GM21717 (cell line): ENCODE data around the gene DHRS9.

Experiments
- ATAC-seq: cut with Tn5 transposase; IDR thresholded peaks from one replicate; pipeline ENCODE4 v1.9.1; 2021; ENCODE audit warnings: mild to moderate bottlenecking, moderate library complexity; ENCODE audit not compliant: unreplicated experiment

The DHRS9 gene

DNA sequence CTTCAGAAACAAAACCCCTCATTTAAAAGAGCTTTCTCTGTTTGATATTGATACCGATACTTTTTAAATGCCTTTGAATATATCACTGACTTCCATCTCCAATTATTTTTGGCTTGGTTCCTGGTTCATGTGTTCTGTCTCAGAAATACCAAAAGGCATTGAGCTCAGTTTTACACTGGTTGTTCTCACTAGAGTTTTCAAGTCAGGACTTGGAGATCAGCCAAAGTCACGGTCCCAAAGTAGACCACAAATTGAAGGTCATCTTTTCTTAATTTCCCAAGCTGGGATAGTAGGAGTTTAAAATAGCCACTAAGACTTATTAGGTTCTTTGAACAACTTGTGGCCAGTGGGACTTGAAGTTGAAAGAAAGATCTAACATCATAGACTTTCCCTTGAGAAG lies 24.2 kb downstream of the DHRS9 start:
- no peak for ATAC-seq

DNA sequence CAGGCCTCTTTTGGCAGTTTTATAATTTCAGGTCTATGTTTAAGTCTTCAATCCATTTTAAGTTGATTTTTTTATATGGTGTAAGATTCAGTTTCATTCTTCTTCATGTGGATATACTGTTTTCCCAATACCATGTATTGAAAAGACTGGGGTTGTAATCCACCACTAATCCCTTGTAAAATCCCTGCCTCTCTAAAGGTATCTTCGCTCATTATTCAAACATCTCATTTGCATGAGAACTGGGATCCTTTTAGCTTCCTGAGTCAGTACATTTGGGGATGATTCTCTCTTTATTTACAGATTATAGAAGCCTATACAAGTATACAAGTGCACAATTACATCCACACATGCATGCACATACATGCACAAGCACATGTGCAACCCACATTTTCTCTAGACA lies 25.3 kb downstream of the DHRS9 start:
- no peak for ATAC-seq

DNA sequence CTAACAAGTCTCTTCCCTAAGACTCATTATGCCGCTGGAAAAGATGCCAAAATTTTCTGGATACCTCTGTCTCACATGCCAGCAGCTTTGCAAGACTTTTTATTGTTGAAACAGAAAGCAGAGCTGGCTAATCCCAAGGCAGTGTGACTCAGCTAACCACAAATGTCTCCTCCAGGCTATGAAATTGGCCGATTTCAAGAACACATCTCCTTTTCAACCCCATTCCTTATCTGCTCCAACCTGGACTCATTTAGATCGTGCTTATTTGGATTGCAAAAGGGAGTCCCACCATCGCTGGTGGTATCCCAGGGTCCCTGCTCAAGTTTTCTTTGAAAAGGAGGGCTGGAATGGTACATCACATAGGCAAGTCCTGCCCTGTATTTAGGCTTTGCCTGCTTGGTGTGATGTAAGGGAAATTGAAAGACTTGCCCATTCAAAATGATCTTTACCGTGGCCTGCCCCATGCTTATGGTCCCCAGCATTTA lies 26.3 kb downstream of the DHRS9 start:
- no peak for ATAC-seq

DNA sequence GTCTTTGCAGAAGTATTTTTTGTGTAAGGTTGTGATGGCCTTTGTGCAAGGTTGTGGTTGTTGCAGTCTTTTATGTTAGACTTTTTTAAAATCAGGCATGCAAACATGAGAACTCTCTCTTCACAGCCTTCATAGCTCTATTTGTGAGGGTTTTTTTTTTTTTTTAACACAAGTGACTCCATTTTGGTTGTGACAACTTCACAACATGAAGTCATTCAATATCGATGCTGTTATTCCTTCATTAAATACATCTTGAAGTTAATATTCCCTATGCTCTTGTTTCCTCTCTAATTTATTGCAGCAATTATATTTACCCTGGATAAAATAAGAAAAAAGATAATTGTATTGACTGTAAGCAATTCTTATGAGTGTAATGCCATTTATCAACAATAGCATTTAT lies 35.5 kb downstream of the DHRS9 start:
- no peak for ATAC-seq

DNA sequence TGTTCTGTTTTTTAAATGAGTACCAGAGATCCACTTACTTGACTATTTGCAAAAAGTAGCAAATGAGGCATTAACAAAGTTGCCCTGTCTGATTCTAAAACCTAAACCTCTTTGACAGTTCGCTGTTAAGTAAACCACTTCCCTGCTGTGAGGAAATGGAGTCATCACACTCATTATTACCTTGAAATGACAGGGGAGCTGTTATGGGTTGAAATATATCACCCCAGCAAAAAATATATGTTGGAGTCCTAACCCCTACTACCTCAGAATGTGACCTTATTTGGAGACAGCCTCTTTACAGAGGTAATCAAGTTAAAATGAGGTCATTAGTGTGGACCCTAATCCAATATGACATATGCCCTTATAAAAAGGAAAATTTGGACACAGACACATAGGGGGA lies 36.1 kb downstream of the DHRS9 start:
- ATAC-seq, result no peak

DNA sequence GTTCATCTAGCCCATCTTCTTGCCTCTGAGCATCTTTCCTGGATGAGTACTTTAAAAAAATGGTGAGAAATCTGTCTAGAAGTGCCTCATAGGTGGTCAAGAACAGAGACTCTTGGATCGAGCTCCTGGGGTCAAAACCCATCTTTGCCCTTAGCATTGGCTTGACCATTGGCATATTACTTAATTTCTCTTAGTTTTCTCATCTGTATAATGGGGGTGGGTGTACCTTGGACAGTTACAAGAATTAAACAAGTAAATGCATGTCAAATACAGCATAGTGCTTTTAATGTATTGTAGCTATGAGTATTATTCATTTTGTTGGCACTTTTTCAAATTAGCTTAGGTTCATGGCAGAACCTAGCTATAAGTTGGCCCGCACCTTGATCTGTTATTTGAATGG lies 36.8 kb downstream of the DHRS9 start:
- no peak for ATAC-seq

DNA sequence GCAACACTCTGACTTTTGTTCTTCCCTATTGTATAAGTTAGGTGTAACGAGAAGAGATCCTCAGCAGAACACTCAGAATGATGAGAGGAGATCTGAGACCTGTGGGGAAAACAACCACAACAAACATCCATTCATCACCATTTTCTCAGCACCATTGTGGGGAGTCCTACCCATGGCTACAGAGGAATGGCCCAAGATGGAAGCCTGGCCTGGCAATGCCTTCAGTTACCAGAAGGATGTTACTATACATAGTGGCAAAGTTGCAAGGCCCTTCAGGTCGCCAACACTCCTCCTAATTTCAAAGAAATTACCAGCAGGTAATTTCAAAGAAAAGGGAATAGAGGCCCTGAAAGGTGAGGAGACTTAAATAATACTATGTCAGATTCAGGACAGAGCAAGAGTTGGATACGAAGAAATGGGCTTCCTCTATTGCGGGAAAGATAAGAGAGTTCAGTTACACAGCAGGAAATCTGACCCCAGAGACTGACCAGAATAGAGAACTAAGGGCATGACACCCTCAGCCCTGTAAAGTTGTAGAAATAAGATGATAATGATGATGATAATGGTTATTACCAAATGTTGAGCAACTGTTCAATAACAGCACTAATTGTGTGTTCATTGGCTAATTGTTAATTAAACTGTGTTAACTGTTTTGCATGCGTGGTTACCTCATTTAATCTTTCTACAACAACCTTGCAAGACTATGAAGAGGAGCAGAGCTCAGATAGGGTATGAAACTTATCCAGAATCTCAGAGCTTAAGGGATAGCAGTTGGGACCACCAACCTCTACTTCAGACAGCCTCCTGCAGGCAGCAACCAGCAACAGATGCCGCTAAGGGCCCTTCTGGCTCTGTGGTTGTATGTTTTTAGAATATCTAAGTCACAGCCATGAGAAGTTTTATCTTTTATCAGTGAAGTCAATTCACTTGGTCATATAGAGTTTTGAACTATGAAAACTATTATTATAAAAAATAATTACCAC lies 37.5 kb downstream of the DHRS9 start:
- ATAC-seq, result no peak

DNA sequence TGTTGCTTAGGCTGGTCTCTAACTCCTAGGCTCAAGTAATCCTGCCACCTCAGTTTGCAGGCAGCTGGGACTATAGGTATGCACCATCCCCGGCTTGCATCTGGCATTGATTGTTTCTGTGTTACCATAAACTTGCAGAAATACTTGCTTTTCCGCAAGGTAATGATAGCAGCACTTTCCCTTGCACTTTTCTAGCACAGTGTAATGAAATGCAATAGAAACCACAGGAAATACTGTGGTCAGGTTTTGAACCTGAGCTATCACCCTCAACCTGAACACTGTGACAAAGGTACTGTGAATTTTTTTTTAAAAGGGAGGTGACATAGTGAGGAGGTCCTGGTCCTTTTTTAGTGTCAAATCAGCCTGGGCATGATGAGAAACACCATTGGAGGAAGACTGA lies 38.3 kb downstream of the DHRS9 start:
- peak; percentile 91 for ATAC-seq

DNA sequence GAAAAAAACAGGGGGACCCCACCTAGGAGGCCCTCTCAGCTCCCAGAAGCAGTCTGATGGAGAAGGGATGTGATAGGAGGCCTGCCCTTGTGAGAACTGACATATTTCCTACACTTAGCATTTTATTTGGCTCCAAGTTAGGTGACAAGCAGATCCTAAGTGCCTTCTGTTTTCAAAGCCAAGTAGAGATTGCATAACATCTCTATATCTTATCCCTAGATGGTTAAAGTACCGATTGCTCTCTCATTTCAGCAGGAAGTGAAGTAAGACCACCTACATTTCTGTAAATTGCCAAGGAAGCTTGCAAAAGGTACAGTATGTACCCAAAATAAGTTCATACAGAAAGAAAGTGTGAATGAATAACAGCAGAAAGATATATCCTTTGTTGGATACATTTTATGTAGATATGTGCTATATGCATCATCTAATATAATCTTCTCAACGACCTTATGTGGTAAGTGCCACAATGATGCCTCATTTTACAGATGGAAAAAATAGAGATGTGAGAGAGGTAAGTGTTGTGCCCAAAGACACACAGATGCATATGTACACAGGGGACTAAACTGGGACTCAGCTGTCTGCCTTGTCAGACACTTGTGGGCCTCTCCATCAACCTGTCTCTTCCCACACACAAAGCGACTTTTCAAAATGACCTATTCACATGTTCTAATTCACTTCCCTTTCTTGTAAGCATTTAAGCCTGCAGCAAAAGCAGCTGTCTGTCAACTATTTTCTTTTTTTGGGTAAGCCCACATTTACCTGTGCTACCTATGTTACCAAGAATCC lies 38.9 kb downstream of the DHRS9 start:
- no peak for ATAC-seq

DNA sequence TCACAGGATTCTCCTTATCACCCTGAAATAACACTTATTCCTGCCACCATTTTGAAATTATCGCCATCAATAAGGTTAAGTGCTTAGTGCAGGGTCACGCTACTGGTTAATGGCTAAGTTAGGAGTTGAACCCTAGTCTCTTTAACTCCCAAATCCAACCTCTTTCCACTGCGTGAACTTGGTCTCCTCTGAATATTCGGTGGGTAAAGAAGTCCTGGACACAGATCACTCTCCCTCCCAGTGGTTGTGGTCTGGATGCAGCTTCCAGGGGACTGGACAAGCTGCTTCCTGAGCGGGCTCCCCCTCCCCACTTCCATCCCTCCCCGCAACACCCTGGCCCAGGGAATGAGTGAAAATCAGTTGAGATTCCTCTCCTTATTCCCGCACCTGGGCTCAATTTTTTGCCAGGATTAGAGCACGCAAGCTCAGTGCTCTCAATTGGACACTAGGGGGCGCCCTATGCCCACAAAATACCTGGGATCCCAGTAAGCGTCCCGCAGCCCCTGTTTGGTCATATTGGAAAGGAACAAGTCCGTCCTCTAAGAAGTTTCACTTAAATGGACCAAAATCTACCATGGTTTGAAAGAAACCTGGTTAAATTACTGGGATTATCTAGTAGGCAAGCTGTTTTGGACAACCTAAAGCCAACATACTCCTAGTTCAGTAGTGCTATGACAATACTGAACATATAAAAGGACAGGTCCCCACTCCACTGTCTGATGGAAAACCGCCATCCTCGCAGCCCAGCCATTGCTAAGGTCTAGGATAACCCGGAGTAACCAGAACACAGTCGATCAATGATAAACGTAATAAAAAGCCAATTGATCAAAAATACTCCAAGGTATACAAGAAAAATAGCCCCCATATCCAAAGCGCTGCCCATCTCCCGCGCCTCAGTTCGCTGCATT lies 40.4 kb downstream of the DHRS9 start:
- ATAC-seq, result peak; percentile 57

DNA sequence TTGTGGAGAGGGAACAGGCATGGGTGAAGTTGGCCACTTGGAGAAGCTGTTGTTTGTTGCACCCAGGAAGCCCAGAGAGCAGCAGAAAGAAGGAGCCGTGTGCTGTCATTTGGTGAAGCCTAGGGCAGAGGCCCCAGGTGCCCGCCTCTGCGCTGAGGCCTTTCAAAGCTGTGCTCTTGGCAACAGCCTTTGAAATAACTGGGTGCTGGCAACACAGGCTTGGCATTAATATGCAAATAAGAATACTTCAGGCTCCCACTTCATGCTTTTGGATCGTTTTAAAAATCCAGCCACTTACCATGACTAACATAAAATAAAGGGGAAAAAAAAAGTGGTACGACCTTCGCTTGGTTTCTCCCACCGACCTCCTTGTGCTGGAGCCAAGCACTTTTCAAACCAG lies 41.1 kb downstream of the DHRS9 start:
- no peak for ATAC-seq

DNA sequence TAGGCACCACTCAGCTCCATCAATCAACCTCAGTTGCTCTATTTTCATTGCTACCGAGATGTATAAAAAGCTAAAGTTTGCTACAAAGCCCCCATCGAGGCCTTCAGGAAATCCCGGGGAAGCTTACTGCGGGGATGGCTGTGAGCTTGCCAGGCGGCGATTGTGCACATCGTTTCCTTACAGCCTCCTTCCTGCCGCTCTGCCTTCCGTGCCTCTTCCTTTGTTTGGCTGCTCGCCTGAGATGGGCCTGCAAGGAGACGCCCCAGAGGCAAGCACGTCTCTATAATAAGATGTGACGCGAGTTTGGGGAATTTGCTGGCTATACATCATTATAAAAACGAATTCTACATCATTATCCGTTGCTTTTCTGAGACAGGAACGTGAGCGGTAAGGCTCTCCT lies 41.6 kb downstream of the DHRS9 start:
- ATAC-seq, result no peak

DNA sequence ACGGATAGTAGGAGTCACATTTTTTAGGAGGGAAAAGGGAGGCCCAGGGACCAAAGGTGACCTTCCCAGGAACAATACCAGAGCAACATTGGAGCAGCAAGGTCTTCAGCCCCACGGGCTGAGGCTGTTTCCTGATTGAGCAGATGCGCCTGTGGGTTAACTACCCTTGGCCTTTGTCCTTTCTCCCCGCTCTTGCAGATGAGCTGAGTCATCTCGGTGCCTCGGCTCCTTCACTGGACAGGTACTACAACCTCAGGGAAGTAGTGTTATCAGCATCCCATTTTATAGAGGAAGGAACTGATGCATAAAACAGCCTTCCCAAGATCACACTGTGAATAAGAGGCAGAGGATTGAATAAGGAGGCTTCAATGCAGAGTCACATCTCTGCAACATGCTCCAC lies 43.5 kb downstream of the DHRS9 start:
- no peak for ATAC-seq

DNA sequence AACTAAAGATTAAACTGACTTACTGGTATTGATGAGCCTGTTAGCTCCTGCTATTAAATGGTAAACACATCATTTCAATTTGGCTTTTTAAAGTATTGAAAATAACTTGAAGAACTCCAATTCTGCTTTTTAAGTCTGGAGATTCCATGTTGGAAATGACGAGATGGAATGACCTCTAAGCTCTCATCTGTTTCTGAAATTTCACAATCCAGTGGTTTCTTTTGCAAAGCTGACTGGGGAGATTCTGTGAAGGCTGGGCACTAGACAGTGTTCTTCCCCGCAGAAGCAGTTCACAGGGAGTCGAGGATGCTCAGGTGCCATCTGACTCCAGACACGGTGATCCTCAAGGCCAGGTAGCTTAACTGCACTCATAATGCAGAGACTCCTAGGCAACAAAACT lies 44.7 kb downstream of the DHRS9 start:
- no peak for ATAC-seq

DNA sequence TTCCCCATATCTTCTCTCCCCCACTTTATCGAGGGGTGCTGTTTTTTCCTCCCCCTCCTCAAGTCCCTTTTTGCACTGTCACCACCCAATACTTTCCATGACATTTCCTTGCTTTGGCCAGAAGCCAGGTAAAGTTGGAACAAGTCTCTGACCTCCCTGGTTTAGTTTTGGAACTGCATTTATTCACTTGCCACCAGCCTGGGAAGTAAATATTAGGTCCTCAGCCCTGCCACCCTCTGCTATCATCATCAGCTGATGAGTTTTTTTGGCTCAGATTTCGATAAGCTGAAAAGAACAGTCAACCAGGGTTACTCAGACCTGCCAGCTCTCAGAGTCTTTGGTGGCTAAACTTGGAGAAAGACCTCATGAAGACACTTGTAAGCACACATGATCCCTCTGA lies 47.0 kb downstream of the DHRS9 start:
- ATAC-seq, result no peak

DNA sequence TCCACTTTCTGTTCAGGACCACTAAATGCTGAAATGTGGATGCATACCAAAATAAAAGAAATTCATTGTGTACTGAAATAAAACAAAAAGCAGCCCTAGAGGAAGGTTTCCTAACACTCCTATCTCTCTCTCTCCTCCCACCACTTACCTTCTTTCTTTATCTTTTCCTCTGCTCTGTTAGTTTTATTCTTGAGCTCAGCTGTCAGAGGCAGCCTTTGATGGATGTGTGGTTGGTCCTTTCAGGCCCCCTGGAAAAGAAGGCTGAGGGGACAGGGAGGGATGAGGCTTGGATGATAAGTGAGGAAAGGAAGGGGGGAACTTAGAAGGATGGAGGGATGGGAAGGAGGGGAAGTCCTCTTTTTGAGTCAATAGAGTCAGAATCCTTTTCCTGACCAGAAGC lies 47.6 kb downstream of the DHRS9 start:
- ATAC-seq, result no peak

DNA sequence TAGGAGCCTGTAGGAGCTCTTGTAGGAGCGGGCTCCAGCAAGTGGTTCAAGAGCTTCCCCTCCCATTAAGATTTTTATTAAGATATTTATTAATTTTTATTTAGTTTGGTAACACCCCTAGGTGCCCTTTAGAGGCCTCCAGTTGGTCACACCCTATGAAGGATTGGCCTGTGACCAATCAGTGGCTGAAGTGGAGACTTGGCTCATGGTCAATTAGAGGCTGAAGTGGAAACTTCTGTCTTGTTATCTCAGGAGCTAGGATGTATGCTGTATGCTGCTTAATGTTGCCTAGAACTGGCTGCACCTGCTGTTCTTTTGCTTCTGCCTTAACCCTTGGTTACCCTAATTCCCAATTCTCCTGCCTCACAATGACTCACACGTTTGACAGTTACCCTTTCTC lies 48.7 kb downstream of the DHRS9 start:
- ATAC-seq, result no peak

DNA sequence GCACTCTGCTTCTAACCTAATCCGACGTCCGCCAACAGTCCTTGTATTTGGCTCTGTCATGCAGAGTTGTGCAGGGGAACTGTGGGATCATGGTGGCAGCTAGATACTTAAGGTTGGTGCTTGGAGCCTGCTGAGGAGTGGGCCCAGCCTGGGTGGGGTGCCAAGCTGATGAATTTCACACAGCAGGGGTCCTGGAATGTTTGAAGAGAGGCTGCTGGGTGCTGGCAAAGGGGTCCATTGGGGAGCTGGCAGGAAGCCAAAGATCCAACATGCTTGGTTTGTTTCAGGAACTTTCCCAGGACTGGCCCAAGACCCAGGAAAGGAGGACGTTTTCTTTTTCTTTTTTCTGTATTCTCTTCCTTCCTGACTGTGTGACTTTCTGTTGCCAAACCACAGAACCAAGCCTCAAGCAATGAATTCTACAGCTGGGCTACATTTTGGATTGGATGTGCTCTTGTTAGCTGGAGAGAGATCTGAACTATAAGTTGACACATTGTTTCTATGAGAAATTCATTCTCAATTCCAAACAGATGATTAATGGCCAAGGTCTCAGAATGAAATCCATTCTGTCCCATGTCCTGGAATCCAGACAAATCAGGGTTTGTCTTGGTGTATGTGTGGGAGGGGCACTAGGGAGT lies 49.9 kb downstream of the DHRS9 start:
- no peak for ATAC-seq

DNA sequence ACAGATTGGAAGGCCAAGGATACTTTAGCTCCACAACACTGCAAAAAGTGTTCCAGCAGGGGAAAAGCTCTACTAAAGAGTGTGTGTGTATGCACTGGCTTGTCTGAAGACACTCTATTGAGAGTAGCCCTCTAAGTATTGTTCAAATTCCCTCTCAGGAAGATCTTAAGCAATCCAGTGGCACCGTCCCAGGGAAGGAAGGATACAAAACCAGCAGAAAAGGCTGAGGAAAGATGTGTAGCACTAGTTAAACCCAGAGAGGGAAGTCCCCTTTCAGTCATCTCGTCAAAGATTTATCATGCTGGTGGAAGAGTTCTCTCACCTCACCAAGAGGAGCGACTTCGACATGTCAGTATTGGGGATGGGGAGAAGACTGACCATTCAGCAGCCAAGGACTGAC lies 50.5 kb downstream of the DHRS9 start:
- no peak for ATAC-seq

DNA sequence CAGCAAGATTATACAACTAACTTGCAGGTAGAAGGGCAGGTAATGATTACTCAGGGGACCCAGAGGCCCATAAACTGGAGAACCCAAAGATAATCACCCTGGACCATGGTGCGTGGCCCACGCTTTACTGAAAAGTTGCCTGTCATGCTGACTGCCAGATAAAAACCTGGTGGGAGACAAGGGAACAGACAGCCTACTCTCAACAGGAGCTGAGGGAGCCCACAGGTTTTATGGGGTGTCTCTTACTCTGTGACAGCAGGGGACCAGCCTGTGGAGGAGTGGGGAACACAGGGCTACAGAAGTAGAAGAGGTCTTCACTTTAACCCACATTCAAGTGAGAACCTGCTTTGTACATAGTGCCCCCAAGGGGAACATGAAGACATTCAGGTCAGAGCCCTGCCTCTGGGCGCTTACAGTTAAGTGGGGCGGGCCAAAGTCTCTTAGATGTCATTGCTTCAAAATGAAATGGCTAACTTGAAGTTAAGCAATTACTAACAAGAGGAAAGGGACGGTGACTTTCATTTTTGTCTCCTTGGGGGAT lies 60.4 kb downstream of the DHRS9 start:
- no peak for ATAC-seq
